Choroid plexus epithelial cell (primary cell): ENCODE data around the gene DLST.
"Not testable (repeated sequence)": the region's sequence is repeated elsewhere in the genome, so short reads cannot be mapped to it uniquely, and the experiment has no call there.

Experiments used
- DNase-seq: peaks from one replicate; pipeline ENCODE4 v3.0.0-alpha.2; 2010; ENCODE audit warnings: low read depth
- H3K4me3 ChIP-seq: 2 replicates; pipeline ENCODE4 v1.5.1; 2011; ENCODE audit warnings: low read depth, mild to moderate bottlenecking, control low read depth, low read length, moderate library complexity
- TF ChIP-seq, protein P1 (sequence below): conservative IDR thresholded peaks from 2 replicates; pipeline ENCODE4 v1.5.1; 2011; ENCODE audit warnings: low read depth, mild to moderate bottlenecking, control low read depth, inconsistent platforms, low read length, moderate library complexity

Gene DLST

GRCh38 chr14:74929242-74929641, 47.5 kb downstream of the DLST start:
- no peak overlapping the region for H3K4me3 ChIP-seq
- TF ChIP-seq, protein P1, sequence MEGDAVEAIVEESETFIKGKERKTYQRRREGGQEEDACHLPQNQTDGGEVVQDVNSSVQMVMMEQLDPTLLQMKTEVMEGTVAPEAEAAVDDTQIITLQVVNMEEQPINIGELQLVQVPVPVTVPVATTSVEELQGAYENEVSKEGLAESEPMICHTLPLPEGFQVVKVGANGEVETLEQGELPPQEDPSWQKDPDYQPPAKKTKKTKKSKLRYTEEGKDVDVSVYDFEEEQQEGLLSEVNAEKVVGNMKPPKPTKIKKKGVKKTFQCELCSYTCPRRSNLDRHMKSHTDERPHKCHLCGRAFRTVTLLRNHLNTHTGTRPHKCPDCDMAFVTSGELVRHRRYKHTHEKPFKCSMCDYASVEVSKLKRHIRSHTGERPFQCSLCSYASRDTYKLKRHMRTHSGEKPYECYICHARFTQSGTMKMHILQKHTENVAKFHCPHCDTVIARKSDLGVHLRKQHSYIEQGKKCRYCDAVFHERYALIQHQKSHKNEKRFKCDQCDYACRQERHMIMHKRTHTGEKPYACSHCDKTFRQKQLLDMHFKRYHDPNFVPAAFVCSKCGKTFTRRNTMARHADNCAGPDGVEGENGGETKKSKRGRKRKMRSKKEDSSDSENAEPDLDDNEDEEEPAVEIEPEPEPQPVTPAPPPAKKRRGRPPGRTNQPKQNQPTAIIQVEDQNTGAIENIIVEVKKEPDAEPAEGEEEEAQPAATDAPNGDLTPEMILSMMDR: no peak
- DNase-seq: no peak

- not testable (repeated sequence) for DNase-seq, H3K4me3 ChIP-seq
Observed at GRCh38 chr14:74931744-74932143, 50.0 kb downstream of the DLST start.

DNA sequence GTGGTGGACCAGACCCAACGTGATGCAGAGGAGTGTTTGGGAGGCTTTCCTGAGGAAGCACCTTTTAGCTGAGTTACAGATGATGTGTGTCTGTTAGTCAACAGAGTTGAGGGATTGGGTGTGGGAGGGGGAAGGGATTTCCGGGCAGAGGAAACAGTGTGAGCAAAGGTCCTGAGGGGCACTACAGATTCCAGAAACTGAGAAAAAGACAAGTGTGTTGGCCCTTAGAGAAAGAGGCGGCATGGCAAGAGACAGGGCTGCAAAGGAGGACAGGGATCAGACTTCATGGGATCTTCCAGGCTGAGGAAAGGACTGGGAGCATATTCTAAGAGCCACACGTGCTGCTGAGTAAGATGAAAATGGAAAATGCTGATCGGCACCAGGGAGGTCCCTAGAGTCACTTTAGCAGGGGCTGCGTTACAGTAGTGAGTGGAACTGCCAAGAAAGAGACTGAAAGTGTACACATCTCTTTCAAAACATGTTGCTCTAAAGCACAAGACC, 50.7 kb downstream of the DLST start:
- DNase-seq: no peak
- TF ChIP-seq, protein P1: no peak
- H3K4me3 ChIP-seq: no peak overlapping the region

GRCh38 chr14:74932936-74933335, 51.2 kb downstream of the DLST start:
- H3K4me3 ChIP-seq, DNase-seq: not testable (repeated sequence)

DNA sequence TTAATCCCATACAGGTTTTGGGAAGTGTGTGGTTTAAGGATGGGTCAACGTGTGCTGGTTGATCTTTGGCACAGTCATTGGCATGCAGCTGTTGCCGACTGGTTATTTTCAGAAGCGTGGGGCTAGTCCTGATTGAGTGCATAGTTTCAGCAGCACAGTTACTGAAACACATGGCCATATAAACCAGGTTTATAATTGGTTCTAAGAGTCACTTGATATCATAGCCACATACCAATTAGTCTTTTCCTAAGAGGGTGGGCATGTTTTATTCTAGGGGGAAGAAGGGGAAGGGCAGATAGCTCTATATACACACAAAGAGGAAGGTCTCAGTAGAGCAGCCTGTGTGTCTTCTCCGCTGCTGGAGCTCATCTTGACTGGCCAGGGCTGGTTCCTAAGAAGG, 52.3 kb downstream of the DLST start:
- TF ChIP-seq, protein P1: no peak
- H3K4me3 ChIP-seq: no peak overlapping the region
- no peak for DNase-seq

GRCh38 chr14:74934476-74935359, 53.0 kb downstream of the DLST start:
- H3K4me3 ChIP-seq: no peak overlapping the region
- TF ChIP-seq, protein P1: no peak
- no peak for DNase-seq

- H3K4me3 ChIP-seq: no peak overlapping the region
- no peak for DNase-seq
- TF ChIP-seq, protein P1: no peak
Observed at GRCh38 chr14:74935360-74935680, 53.6 kb downstream of the DLST start.

GRCh38 chr14:74936151-74936550, 54.4 kb downstream of the DLST start:
- no peak overlapping the region for H3K4me3 ChIP-seq
- TF ChIP-seq, protein P1: no peak
- no peak for DNase-seq
